ENCODE data around the gene G3BP1. TPM values are rescaled to one million over a fixed set of nuclear protein-coding genes. Genes with fewer than 3 reads are reported as not detected.

The G3BP1 gene
- total RNA-seq, 1 experiment from 2014 or later = 329 TPM

DNA sequence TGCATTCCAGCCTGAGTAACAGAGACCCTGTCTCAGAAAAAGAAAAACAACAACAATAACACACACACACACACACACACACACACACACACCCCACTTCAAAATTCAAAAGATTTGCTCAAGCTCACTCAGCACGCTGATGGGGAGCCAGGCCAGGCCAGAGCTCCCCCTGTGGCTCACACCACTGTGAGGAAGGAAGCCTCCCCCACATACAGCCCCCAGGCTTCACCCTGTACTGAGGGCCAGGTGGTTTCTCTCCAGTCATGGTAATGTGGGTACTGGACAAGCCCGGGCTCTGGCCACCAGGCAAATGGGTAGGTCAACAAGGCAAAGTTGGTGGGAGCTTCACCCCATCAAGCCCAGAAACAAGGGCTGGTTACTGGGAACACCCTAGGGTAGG, 32.4 kb upstream of the G3BP1 start:
- TF ChIP-seq, protein P1, sequence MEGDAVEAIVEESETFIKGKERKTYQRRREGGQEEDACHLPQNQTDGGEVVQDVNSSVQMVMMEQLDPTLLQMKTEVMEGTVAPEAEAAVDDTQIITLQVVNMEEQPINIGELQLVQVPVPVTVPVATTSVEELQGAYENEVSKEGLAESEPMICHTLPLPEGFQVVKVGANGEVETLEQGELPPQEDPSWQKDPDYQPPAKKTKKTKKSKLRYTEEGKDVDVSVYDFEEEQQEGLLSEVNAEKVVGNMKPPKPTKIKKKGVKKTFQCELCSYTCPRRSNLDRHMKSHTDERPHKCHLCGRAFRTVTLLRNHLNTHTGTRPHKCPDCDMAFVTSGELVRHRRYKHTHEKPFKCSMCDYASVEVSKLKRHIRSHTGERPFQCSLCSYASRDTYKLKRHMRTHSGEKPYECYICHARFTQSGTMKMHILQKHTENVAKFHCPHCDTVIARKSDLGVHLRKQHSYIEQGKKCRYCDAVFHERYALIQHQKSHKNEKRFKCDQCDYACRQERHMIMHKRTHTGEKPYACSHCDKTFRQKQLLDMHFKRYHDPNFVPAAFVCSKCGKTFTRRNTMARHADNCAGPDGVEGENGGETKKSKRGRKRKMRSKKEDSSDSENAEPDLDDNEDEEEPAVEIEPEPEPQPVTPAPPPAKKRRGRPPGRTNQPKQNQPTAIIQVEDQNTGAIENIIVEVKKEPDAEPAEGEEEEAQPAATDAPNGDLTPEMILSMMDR (IDR thresholded peaks at IDR 0.05; ENCODE audit: insufficient read depth in 1 of 2, low read depth in 1 of 2, low read length in 1 of 2, severe bottlenecking in 1 of 2, unreplicated experiment in 1 of 2) = no peak
- 0 out of 2 replicates have a peak, but pooled peaks cover 1% of the 10 kb centered on the region for H3K36me3 ChIP-seq (ENCODE audit: control insufficient read depth, insufficient read depth, low read length)
- H3K4me1 ChIP-seq = peaks cover 15% of the 10 kb centered on the region
- no peak overlapping the region for H3K4me3 ChIP-seq (ENCODE audit: low read depth, low read length)
- BruUV-seq (replicated peaks) = no TSS peak
- H3K4me1 Mint-ChIP-seq (ENCODE audit: low read depth, unreplicated experiment) = peaks cover 16% of the 10 kb centered on the region
- no peak overlapping the region for H3K4me3 Mint-ChIP-seq (ENCODE audit: unreplicated experiment)
- ChIA-PET CTCF (interaction anchor here (0.6 to 3.5 kb wide), 6 partner anchors 36 to 361 kb away, joined by 3 to 48 read pairs (median 6); no protein-coding TSS in a partner anchor), POLR2A (interaction anchor here (1.0 kb wide), 1 partner anchor 32 kb away, joined by 5 read pairs; the partner anchor contains the start of gene G3BP1)
- no peaks in the 10 kb centered on the region for H3K9me3 ChIP-seq
- intact Hi-C loops (cut with micrococcal nuclease; ENCODE audit: unreplicated experiment) = no loop called here
- no peak overlapping the region for H3K27ac Mint-ChIP-seq (ENCODE audit: unreplicated experiment)
- H3K36me3 Mint-ChIP-seq (ENCODE audit: insufficient read depth, unreplicated experiment) = peaks cover 28% of the 10 kb centered on the region
- no peaks in the 10 kb centered on the region for H3K27me3 ChIP-seq (replicated peaks; ENCODE audit: control insufficient read depth, insufficient read depth, low read length)
- DNase-seq = no peak
- H3K27me3 Mint-ChIP-seq (ENCODE audit: insufficient read depth, unreplicated experiment) = no peaks in the 10 kb centered on the region
- H3K9me3 Mint-ChIP-seq (ENCODE audit: unreplicated experiment) = no peaks in the 10 kb centered on the region

DNA sequence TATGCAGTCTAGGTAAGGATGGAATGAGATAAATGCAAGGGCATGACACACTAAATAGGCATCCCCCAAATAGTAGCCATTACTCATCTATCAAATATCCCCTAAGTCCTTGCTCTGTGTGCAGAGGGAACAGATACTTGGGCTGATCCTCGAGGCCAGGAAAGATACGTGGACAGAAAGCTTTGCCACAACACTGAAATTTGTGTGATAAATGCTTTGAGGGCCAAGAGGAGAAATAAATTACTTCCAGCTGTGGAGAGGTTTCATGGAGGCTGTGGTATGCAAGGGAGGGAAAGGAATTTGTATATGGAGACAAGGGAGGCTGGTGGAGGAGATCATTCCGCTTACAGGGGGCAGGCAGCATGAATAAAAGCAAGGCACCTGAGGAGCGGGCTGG, 31.8 kb upstream of the G3BP1 start:
- Histone ChIP-seq H3K4me1 (peaks cover 15% of the 10 kb centered on the region), H3K27me3 (replicated peaks; ENCODE audit: control insufficient read depth, insufficient read depth, low read length) (no peaks in the 10 kb centered on the region), H3K36me3 (ENCODE audit: control insufficient read depth, insufficient read depth, low read length) (0 out of 2 replicates have a peak, but pooled peaks cover 1% of the 10 kb centered on the region), H3K4me3 (ENCODE audit: low read depth, low read length) (no peak overlapping the region), H3K9me3 (no peaks in the 10 kb centered on the region)
- Mint-ChIP-seq H3K4me1 (ENCODE audit: low read depth, unreplicated experiment) (peaks cover 16% of the 10 kb centered on the region), H3K4me3 (ENCODE audit: unreplicated experiment) (no peak overlapping the region), H3K36me3 (ENCODE audit: insufficient read depth, unreplicated experiment) (peaks cover 28% of the 10 kb centered on the region), H3K9me3 (ENCODE audit: unreplicated experiment) (no peaks in the 10 kb centered on the region), H3K27me3 (ENCODE audit: insufficient read depth, unreplicated experiment) (no peaks in the 10 kb centered on the region), H3K27ac (ENCODE audit: unreplicated experiment) (peak overlapping the region; percentile 51)
- intact Hi-C loops (cut with micrococcal nuclease; ENCODE audit: unreplicated experiment) = loop anchor here (1.0 to 5.0 kb wide), 3 partner anchors 43 to 238 kb away; no protein-coding TSS in a partner anchor
- no TSS peak for BruUV-seq (replicated peaks)
- DNase-seq = no peak
- TF ChIP-seq, protein P1 (IDR thresholded peaks at IDR 0.05; ENCODE audit: insufficient read depth in 1 of 2, low read depth in 1 of 2, low read length in 1 of 2, severe bottlenecking in 1 of 2, unreplicated experiment in 1 of 2) = no peak
- POLR2A ChIA-PET = interaction anchor here (0.8 to 1.0 kb wide), 2 partner anchors 31 to 81 kb away, joined by 3 to 5 read pairs; partner anchors contain the start of gene G3BP1
- CTCF ChIA-PET = interaction anchor here (0.6 to 3.5 kb wide), 7 partner anchors 31 to 92 kb away, joined by 3 to 48 read pairs (median 7); partner anchors contain the start of gene G3BP1

DNA sequence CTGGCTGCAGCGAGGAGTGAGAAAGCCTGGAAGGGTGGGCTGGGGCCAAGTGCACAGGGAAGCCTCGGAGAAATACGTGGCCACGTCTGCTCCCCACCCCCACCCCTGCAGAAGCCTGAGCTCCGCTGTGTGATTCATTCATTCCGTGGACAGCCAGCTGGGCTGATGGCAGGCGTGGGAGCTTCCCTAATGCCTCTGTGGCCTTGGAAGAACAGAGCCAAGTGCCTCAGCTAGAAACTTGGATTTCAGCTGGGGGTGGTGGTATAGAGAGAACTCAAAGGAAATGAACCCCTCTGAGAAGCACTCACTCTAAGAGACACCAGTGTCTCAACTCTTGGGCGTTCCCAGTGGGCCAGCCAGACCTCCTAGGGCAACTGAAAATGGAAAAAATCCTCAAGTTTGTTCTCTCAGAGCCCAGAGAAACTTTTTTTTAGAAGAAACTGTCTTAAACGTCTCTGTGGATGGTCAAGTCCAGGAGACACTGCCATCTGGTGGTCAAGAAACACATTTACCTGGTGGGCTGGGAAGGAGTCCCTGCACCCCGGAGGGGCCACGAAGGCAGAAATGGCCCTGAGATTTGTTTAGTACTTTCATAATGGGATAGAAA, 31.3 kb upstream of the G3BP1 start:
- Mint-ChIP-seq H3K4me1 (ENCODE audit: low read depth, unreplicated experiment) (peaks cover 16% of the 10 kb centered on the region), H3K4me3 (ENCODE audit: unreplicated experiment) (no peak overlapping the region), H3K27me3 (ENCODE audit: insufficient read depth, unreplicated experiment) (no peaks in the 10 kb centered on the region), H3K36me3 (ENCODE audit: insufficient read depth, unreplicated experiment) (peaks cover 28% of the 10 kb centered on the region), H3K27ac (ENCODE audit: unreplicated experiment) (peak overlapping the region; percentile 51), H3K9me3 (ENCODE audit: unreplicated experiment) (no peaks in the 10 kb centered on the region)
- TF ChIP-seq, protein P1 (IDR thresholded peaks at IDR 0.05; ENCODE audit: insufficient read depth in 1 of 2, low read depth in 1 of 2, low read length in 1 of 2, severe bottlenecking in 1 of 2, unreplicated experiment in 1 of 2) = peak; percentile 82 to 94
- no TSS peak for BruUV-seq (replicated peaks)
- POLR2A ChIA-PET = interaction anchor here (0.8 kb wide), 1 partner anchor 81 kb away, joined by 3 read pairs; no protein-coding TSS in a partner anchor
- Histone ChIP-seq H3K9me3 (no peaks in the 10 kb centered on the region), H3K4me3 (ENCODE audit: low read depth, low read length) (no peak overlapping the region), H3K36me3 (ENCODE audit: control insufficient read depth, insufficient read depth, low read length) (0 out of 2 replicates have a peak, but pooled peaks cover 1% of the 10 kb centered on the region), H3K4me1 (peaks cover 15% of the 10 kb centered on the region), H3K27me3 (replicated peaks; ENCODE audit: control insufficient read depth, insufficient read depth, low read length) (no peaks in the 10 kb centered on the region)
- peak; percentile 62 to 70 for DNase-seq
- CTCF ChIA-PET = interaction anchor here (0.6 to 3.5 kb wide), 9 partner anchors 30 to 265 kb away, joined by 3 to 48 read pairs (median 4); partner anchors contain the start of gene G3BP1
- intact Hi-C loops (cut with micrococcal nuclease; ENCODE audit: unreplicated experiment) = loop anchor here (1.0 to 5.0 kb wide), 3 partner anchors 43 to 238 kb away; no protein-coding TSS in a partner anchor
